Stimulated activated CD4-positive, alpha-beta T cell treated with anti-CD3 and anti-CD28 coated beads, TNF-alpha, amount 100 ng/mL, for 4 hours (primary cell): ENCODE data around the gene GJD2.

Experiments used
- DNase-seq, 3 experiments: peaks; one replicate each; pipeline ENCODE4 v3.0.0-alpha.2; 2020; ENCODE audit warnings: low read depth in 3 of 3

Gene GJD2

DNA sequence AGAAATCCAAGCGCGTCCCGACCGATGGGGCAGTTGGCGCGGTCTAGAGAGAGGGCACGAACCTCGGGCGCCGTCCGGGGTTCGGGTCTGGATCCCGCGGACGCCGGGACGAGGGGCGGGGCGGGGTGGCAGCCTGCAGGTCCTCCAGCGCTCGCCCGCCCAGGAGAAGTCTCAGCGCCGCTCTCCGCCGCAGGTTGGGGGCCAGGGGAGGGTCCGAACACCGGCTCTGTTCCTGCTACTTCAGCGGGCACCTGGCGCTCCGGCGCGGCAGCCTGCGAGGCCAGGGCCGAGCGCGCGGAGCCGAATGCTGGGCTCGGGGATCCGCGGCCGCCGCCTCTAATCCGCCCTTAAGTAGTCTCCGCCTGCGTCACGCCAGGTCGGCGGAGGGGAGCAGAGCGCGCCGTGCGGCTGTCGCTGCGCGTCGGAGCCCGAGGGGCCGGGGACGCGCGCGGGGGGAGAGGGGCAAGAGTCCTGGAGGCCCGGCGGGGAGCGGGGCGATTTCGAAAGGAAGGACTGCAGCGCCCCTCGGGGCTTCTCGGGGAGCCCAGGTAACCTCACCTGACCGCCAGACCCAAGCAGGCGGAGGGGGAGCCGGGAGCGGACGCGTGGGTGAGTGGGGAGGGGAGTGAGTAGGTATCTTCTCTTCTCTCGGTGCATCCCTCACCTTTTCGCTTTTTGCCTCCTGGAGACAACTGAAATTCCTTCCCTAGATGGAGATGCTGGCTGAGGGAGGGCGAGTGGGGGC is at the start of gene GJD2:
Gene GJD2, minus strand, starts transcription at position 325 of the 745 bp plus-strand sequence. CDS start 510 bp downstream, outside the sequence.
- DNase-seq, result no peak

DNA sequence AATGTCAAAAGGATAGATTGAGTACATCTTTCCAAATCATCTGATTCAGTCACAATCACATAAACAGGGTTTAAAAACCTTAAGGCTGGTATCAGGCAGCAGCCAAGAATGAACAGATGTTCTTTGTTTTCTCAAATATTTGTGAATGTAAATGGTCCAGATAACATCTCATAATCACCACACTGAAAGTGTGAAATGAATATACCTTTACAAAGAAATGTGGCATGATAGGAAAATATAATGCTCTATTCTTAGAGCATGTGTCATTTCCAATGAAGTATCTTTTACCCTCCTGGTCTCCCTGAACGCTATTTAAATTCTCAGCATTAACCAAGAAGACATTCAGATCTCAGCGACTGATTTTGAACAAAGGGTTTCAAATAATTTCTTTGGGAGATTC is 49.3 kb upstream of the GJD2 start:
- no peak for DNase-seq

DNA sequence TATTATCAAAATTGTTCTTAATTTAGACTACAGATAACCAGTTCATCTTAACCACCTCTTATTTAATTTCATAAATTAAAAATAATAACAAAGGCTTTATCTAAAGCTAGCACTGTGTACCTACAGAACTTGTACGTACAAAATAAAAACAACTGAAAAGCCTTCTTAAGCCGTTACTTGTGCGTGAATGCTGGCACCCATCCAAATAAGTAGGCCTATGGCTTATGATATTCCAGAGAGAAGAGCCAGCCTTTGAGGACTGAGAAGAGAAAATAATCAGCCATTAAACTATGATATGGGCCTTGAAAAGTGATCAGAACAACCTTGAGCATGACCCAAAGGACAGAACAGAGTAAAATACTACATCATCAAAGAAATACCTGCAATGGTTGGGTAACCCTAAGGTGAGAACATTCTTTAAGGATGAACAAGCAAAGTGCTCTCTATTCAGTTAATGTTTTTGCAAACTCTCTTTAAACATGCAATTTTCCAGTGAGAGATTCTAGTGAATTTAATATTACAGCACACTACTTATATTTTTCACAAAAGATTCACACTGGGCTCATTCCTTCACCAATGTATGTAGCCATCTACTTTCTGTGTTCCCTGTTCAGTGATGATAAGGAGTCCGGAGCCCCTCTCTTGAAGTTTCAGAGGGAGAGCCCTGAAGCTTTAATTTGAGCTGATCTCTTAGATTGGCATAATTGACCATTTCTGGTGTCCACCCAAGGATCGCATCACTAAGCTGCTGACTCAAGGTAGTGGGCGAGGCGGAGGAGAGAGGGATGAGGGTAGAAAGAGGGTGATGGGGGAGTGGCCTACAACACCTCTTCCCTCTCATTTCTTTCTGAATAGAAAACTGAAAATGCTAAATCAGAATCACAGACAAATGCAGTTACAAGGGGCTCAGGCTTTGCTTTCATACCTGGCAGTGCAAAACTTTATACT is 48.3 kb upstream of the GJD2 start:
- no peak for DNase-seq

GRCh38 chr15:34802371-34802770 is 47.6 kb upstream of the GJD2 start:
- no peak for DNase-seq

DNA sequence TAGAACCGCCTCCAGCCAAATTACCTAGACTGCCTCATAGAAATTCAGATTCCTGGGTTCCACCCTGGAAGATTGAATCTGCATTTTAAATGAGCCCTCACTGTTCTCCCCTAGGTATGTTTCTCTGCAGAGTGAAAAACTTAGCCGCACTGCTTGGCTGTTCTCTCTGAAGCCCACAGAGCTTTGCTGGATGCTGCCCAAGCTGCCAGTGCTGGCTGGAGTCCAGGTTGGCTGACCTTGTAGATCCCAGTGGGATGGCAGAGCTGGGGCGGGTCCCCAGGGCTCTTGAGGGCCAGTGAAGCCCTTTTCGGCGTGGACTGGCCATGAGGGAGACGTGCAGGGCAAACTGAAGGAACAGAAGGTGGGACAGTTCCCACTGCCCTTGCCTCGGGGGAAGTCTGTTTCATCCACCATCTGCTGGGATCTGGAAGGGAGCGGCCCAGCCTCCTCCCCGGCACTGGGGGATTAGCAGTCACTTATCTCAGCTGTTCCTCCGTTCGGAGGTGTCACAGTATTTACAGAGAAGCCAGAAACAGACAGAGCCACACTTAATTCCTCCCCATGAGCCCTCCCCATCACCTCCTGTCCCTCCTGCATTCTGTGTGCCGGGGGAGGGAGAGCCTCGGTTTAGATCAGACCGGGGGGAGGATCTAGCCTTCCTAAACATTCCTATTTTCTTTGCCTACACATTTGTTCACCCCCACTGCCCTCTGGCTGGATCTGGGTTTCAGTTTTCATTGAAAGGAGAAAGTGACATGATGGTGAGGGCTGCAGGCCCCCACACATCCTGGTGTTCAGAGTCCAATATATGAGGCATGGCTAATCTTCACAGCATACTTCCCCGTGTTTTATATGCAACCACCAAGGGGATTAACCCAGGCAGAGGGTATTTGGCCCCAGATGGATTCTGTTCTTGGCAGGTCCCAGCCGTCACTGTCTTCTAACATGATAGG is 44.6 kb upstream of the GJD2 start:
- no peak for DNase-seq

DNA sequence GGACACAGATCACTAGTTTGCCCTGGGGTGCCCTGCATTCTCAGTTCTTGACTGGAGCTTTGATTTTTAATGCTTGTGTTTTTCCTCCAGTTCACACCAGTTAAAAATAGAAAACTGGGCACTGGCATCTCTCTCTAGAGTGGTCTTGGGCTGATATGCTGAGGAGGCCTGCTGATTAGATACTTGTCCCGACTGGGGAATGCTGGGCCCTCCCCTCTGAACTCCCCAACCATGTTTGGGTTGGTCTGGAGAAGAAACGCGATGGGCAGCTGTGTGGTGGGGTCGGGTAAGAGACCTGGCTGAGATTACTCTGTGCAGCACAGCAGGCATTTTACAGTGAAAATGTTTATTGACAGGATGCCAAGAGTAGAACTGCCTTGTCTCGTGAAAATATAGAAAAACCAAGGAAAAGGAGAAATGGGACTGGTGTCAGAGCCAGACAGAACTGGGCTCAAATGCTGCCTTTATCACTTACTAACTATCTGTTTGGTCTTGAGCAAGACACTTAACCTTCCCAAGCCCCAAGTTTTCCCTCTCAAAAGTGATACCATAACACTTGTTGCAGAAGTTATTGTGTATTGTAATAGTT is 42.1 kb upstream of the GJD2 start:
- no peak for DNase-seq

DNA sequence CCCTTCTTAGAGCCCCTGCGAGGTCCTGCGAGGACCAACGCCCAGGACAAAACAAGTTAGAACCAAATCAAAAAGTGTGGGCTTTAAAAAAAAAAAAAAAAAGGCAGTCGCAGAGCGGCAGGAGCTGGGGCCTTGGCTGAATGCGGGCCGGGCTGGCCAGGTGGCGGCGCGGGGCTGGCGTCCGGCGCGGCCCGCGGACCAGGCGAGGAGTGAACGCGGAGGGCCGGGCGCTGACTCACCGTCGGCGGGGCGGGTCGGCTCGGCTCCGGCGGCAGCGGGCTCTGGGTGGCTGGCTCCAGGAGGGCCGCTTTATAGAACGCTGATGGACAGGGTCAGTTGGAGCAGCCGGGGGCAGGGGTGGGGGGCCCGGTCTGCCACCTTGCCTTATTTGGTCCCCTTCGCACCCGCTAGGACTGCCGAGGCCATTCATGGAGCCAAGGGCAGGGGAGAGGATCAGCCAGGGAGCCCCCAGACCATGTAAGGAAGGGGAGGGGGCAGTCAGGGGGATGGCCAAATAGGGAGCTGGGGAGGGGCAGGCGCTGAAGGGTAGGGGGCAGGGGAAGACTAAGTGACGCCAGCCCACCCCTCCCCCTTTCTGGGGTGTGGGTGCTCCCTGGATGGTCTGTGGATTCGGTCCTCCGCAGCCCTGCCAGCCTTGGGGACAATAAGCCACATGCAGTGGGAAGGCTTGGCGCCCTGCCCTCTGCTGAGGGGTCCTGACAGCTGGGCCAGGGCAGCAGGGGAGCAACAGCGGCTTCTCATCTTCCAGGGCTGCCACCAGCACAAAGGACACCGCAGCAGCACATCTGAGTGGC is 40.7 kb upstream of the GJD2 start, which contains the start of gene ACTC1:
Gene ACTC1, minus strand, starts transcription at position 283 of the 815 bp plus-strand sequence. CDS start 741 bp downstream, outside the sequence.
- no peak for DNase-seq

DNA sequence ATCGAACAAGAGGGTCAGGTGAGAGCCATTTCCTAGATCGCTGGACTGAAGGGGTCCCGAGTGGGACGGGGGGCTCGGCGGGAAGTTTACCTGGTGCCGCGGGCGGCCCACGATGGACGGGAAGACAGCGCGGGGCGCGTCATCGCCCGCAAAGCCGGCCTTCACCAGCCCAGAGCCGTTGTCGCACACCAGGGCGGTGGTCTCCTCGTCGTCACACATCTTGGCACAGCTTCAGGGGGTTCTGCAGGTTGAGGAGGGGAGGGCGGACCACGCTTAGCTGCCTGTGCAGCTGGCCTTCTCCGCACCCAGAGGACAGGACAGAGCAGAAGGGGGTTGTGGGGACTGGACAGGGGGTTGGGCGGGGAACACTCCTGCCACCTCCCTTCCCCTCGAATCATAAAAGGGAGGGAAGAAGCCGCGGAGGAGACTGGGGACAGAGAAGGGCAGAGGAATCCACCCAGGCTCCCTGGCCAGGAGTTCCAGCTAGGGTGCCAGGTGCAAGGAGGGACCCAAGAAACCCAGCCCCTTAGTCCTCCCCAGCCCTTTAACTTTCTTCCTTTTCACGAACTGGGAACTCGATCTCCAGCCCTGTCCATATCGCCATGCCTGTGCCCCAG is 39.9 kb upstream of the GJD2 start:
- no peak for DNase-seq

DNA sequence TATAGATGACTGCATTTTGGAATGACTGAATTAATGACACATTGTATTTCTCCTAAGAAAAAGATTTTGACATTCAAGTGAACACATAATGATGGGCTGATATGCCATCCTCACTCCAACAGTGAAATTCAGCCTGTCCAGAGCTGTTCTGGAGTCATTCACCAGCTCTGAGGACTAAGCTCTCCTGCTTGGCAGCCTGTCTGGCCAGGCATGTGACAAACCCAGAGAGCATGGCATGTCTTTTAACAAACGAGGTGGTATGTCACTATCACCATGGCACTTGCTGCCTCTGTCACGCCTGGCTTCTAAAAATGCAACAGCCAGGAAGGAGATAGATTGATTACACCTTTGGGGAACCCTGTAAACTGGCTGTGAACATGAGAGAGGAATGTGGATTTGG is 39.1 kb upstream of the GJD2 start:
- no peak for DNase-seq

DNA sequence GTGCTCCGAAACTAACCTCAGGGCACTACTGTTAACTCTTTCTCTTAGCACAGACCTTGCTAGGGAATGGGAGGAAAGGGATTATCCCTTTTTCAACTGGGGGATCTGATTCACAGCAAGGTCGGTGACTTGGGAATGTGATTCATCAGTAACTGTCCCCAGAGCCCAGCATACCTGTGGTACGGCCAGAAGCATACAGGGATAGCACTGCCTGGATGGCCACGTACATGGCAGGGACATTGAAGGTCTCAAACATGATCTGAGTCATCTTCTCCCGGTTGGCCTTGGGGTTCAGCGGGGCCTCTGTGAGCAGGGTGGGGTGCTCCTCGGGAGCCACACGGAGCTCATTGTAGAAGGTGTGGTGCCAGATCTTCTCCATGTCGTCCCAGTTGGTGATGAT is 38.3 kb upstream of the GJD2 start:
- DNase-seq, result no peak

GRCh38 chr15:34791701-34792100 is 36.9 kb upstream of the GJD2 start:
- DNase-seq, result no peak

DNA sequence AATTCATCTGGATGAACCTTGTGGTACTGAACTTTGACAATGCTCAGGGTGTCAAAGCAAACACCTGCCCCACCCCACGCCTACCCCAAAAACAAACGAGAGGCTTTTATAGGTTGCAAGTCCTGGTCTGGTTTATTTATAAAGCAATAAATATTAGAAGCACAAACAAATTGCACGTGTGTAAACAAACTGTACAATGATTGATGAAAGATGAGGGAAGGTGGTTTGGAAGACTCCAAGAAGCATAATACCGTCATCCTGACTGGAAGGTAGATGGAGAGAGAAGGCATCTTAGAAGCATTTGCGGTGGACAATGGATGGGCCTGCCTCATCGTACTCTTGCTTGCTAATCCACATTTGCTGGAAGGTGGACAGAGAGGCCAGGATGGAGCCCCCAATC is 35.3 kb upstream of the GJD2 start:
- no peak for DNase-seq

DNA sequence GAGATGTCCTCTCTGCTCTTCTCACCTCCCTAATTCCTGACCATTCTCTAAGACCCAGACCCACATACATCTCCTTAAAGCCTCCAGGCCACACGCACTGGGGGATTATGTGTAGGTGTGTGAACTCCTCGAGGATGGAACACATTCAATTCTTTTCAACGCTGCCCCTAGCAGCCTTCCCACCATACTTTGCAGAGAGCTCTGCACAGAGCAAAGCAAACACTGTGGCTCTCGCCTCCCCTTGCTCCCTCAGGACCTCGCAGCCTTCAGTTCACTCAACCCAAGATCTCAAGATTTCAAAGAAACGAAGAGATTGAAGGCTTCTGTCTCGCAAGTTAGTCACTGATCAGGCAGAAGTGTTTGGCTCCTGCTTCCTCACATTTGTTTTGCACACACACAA is 34.5 kb upstream of the GJD2 start:
- DNase-seq, result no peak

DNA sequence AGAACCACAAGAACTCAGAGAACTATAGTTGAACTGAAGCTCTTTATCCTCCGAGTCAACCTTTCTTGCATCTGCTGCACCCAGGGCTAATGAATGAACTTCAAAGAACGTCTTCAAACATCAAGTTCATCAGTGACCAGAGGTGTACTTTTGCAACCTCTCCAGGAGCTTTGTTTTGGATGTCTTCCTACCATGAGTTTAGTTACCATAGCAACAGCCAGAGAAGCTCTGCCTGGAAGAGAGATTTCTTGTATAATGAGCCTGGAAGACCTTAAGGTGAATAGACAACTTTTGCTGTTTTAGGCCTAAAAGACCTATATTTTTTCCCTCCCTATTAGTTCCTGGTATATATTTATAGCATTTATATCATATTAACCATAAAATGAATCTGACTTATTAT is 31.4 kb upstream of the GJD2 start:
- no peak for DNase-seq

DNA sequence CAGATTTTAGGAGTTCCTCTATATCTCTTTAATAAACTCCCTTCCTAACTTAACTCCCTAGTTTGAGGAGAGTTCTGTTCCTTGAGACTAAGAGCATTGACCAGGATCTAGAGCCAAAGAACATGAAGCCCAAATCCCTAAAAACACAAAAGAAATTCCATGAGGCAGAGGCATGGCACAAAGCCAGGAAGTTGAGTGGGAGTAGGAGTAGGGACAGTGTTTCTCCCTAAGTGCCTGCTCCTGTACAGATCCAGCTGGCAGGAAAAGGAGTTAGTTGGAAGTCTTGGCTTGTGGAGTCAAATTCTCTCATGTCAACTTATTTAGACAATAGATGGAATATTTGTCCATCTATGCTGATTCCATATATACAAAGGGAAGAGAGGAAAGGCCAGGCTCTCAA is 29.2 kb upstream of the GJD2 start:
- DNase-seq, result no peak

DNA sequence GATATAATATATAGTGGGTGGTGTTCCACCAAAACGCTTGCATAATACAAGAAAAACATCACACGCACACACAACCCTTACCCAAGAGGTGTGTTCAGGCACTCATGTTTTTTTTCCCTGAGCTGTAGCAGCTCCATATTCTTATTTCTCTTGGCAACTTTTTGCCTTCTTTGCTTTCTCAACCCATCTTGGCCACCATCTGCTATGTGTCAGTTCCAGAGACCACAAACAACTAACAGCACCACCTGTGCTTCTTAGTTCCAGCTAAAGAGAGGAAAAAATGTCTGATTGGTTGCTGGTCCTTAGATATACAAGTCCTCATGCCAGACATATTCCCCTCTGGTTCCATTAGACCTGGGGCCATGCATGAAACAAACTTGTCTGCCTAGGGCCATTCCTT is 28.6 kb upstream of the GJD2 start:
- no peak for DNase-seq

DNA sequence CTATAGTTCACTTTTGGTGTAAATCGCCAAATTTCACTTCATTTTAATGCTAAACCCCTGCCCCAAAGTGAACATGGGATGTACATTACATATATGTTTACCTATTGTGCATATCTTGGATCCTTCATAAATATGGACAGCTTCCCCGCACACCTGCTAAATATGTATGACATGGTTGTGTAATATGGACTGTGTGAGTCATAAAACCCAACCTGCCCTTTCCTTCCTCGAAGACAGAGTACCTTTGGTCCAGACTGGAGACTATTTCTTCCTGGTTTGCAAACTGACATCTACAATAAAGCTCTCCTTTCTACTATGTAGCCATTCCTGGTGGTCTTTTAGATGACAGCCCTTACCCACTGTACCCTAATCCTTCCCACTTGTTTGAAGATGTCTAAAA is 28.1 kb upstream of the GJD2 start:
- DNase-seq, result no peak

- DNase-seq, result no peak
Measured at GRCh38 chr15:34780725-34781124, 25.9 kb upstream of the GJD2 start.

GRCh38 chr15:34776606-34777105 is 21.9 kb upstream of the GJD2 start:
- no peak for DNase-seq

DNA sequence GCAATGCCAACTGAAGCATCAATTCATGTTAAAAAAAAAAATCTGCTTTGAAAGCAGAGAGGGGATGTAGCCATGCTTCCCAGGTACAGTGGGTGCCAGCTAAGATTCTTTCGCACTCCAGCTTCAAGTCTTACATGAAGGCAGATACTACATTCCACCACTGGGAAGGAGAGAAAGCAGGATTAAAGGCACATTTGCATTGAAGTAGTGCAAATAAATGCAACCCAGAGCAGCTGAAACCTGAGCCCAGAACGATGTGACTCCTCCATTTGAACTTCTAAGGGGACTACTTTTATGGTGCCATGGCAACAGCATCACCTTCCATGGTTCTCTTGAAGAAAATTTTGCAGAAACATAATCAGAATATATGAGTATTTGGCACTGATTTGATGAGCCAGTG is 19.1 kb upstream of the GJD2 start:
- DNase-seq, result no peak
